Fibroblast of pulmonary artery (primary cell): Measurements from ENCODE around the gene FHIT.

ENCODE experiments used
- DNase-seq: peaks from one replicate; pipeline ENCODE4 v3.0.0-alpha.2; 2010; ENCODE audit warnings: low read depth
- H3K4me3 ChIP-seq: replicated peaks from 2 replicates; pipeline ENCODE4 v1.5.1; 2011; ENCODE audit warnings: low read depth, mild to moderate bottlenecking, control low read depth, low read length, moderate library complexity
- TF ChIP-seq, protein P1 (sequence below): IDR thresholded peaks from 2 replicates; pipeline ENCODE4 v1.5.1; 2011; ENCODE audit warnings: mild to moderate bottlenecking, control low read depth, low read length, inconsistent platforms; ENCODE audit errors: missing control alignments

Gene FHIT

DNA sequence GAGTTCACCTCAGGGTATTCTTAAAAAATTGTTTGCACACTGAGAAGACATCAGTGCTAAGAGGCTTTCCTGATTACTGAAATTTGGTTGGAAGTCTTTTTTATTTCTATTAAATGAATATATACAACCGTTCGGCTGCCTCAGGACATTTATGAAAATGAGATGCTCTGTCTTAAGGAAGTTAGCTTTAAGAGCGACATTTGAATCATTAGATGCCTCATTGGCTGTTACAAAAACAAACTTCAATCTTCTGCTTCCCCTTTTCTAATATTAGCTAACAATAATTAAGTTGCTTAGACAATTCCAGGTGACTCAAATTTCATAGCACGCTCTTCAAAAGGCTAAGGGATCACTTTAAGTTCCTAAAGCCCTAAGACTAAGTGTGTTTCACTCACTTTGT, 673.7 kb downstream of the FHIT start:
- no peak for DNase-seq
- TF ChIP-seq, protein P1, sequence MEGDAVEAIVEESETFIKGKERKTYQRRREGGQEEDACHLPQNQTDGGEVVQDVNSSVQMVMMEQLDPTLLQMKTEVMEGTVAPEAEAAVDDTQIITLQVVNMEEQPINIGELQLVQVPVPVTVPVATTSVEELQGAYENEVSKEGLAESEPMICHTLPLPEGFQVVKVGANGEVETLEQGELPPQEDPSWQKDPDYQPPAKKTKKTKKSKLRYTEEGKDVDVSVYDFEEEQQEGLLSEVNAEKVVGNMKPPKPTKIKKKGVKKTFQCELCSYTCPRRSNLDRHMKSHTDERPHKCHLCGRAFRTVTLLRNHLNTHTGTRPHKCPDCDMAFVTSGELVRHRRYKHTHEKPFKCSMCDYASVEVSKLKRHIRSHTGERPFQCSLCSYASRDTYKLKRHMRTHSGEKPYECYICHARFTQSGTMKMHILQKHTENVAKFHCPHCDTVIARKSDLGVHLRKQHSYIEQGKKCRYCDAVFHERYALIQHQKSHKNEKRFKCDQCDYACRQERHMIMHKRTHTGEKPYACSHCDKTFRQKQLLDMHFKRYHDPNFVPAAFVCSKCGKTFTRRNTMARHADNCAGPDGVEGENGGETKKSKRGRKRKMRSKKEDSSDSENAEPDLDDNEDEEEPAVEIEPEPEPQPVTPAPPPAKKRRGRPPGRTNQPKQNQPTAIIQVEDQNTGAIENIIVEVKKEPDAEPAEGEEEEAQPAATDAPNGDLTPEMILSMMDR = no peak
- no peak overlapping the region for H3K4me3 ChIP-seq

DNA sequence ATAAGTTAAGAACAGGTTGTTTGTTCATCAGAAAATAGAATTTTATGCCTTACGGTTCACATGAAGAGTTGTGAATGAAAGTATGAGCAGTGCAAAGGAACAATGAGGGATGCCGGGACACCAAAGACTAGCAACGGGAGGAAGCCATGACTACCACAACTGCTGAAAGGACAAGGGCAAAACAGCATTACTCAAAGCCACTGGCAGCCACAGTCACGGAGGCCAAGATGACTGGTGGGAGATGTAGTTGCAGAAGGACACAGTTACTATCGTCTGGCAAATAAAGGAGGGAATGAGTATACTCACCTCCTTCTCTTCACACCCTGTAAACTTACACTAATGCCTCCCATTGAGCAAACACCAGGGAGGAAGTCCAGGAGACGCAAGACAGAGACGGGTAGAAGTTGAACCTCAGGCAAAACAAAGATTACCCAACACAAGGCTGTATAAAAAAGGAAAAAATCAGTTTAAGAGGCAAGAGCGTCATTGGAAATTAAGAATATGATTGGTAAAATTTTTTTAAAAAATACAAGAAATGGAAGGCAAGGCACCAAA, 675.5 kb downstream of the FHIT start:
- no peak overlapping the region for H3K4me3 ChIP-seq
- TF ChIP-seq, protein P1 = no peak

DNA sequence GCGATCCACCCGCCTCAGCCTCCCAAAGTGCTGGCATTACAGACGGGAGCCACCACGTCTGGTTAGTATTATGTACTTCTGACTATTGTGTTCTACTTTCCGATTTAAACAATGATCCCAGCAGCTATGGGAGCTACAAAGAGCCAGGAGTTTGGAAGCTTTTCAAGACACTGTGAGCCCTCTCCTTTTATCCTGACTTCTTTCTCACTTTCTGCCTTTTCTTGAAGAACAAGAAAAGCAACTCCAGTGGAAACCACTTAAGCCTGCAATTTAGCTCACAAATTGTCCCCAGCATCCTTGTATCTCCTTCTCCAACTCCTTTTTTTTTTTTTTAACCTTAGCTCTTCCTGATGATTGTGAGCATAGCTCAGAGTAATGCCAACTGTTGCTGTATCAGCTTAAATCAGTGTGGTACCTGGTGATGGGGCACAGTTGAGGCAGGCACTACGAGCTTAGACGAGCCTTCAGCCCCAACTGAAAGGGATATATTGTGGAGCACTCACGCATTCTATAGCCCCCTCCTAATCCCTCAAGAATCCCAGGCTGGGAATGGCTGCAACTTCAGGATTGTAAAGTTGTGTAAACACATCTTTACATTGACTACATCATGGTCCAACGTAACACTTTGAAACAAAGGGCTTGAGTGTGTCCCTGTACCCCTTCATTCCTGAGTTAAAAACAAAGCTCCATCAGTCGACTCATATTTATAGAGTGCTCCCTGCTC, 677.0 kb downstream of the FHIT start:
- DNase-seq = no peak
- no peak overlapping the region for H3K4me3 ChIP-seq
- TF ChIP-seq, protein P1 = no peak

More for the DNA sequence above, 675.5 kb downstream of the FHIT start:
- no peak for DNase-seq

DNA sequence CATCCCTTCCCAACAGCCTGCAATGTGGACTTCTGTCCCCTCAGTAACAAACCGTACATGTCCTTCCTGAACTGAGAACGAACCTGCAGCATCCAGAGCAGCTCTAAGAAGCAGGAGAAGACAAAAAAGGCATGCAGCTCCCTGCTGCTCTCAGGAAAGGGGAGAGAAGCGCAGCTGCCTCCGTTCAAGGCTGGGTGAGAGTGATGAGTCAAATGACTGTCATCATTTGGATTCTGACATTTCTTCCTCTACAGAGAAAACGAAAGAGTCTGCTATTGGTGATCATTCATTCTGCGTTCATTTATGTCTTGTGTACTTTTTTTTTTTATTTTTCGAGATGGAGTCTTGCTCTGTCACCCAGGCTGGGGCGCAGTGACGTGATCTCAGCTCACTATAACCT, 677.8 kb downstream of the FHIT start:
- TF ChIP-seq, protein P1 = no peak
- no peak overlapping the region for H3K4me3 ChIP-seq
- no peak for DNase-seq

DNA sequence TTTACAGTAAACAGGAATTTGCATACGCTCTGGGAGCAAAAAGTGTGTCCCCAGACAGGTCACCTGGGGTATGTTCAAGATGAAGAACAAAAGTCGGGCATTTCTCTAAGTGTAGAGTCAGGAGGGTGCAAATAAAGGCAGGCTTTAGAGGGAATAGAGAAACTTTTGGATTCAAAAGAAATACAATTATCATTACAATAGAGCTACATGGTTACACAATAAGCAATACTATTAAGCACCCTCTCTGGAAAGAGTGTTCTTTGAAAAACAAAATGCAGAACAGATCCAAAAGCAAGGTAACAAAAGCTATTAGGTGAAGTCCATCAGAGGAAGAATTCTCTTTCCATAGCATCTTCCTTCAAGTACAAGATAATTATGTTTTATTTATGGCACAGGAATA, 679.7 kb downstream of the FHIT start:
- H3K4me3 ChIP-seq = no peak overlapping the region
- TF ChIP-seq, protein P1 = no peak
- no peak for DNase-seq

DNA sequence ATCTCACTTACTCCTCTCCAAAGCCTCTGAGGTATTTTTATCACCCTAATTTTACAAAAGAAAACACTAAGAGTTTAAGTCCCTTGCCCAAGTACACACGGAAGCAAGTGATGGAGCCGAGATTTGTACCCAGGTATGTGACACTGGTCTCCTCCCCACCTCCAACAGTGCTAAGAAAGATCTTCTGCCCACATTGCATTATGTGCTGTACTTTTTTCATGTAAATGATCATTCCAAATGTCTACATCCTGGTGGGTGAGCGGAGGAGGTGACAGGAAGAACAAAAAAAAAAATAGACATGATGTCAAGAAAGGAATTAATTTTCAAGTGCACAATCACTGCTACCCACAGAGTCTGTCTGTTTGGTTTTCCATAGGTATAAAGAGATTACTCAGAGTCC, 694.1 kb downstream of the FHIT start:
- TF ChIP-seq, protein P1 = no peak
- no peak overlapping the region for H3K4me3 ChIP-seq
- DNase-seq = no peak

DNA sequence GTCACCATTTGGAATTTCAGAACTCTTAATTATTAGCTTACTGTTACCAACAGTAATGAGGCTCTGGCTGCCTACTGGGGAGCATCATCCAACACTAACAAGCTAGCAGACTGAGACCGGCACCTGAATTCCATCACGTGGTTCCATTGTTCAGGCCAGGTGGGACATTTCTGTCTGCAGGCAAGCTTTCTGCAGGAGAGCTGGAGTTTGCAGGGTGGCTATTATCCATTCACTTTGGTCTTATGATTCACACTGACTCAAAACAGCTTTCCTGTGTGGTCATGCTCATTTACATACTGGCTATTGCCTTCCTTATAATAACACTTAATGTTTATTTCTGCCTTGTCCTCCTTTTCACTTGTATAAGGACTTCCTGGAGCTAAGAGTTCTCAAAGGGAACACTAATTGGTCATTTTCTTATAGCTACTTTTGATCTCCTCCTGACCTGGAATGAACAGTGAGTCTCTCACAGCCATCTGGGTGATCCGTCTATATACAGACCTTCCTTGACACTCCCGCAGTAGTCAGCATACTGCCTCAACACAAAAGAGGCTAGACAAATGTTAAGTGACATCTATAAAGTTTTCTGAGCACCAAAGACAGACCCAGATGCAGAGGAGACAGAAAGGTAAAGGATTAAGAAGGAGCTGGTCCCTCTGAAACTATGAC, 695.4 kb downstream of the FHIT start:
- TF ChIP-seq, protein P1 = no peak
- no peak for DNase-seq
- H3K4me3 ChIP-seq = no peak overlapping the region
